Right renal pelvis (tissue), 4 donors: ENCODE measurements around the gene HCN2. TPM values are rescaled to one million over a fixed set of nuclear protein-coding genes. Genes with fewer than 3 reads are reported as not detected.
"Not testable (repeated sequence)": the region's sequence is repeated elsewhere in the genome, so short reads cannot be mapped to it uniquely, and the experiment has no call there.

Experiments used
- DNase-seq, 4 donors: peaks; one replicate each; pipeline ENCODE4 v3.0.0-alpha.2; 2013; ENCODE audit warnings: low read depth in 4 of 4, low spot score in 3 of 4, missing footprints in 1 of 4
- polyA plus RNA-seq, 4 donors: library from polyadenylated mRNA; unstranded; fragments of 120-200 nt; gene quantifications; one replicate each; pipeline ENCODE4 v1.2.1, GENCODE V29; 2013; ENCODE audit not compliant: insufficient read length in 4 of 4

Gene HCN2
- polyA plus RNA-seq, 4 donors, result 0.18 to 0.44 (median 0.23) TPM

DNA sequence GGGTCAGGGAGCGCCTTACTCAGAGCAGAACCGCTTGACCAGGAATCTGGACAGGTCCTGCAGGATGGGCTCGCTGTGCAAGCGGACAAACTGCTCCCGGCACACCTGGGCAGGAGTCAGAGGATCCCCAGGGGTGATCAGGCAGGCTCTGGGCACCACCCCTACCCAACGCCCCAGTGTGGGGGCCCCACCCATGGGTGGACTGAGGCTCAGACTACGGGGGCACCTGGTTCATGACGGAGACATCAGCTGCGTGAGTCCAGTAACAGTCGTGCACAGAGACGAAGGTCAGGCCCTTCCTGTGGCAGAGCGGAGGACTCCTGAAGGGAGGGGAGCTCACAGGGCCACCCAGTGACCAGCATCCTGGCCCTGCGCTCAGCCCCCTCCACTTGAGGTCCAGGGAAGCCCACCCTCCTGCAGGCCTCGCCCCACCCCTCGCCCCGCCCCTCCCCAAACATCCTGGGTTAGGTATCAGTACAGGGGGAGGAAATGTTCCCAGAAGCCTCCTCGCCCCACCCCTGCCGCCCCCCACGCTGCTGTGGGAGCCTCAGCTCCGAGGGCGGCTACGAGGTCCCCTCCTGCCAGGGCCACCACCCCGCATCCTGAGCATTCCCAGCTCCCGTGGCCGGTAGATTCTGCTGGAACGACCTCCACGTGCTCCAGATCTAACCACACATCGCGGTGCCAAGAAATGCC, 28.0 kb downstream of the HCN2 start:
- DNase-seq, result no peak

DNA sequence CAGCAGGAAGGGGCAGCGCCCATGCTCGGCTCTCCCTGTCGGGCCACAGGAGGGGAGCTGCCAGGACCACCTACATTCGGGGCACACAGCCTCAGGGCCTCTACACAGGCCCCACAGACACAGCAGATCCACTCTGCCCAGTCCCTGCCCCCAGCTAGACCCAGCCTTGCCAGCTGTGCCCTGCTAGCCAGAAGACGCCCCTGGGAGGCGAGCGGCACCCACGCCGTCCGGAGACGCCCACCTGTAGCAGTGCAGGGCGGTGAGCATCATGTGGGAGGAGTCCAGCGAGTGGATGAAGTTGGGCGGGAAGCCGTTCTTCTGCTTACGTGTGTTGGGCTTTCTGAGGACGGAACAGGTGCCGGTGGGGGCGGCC, 28.6 kb downstream of the HCN2 start:
- DNase-seq, result no peak

DNA sequence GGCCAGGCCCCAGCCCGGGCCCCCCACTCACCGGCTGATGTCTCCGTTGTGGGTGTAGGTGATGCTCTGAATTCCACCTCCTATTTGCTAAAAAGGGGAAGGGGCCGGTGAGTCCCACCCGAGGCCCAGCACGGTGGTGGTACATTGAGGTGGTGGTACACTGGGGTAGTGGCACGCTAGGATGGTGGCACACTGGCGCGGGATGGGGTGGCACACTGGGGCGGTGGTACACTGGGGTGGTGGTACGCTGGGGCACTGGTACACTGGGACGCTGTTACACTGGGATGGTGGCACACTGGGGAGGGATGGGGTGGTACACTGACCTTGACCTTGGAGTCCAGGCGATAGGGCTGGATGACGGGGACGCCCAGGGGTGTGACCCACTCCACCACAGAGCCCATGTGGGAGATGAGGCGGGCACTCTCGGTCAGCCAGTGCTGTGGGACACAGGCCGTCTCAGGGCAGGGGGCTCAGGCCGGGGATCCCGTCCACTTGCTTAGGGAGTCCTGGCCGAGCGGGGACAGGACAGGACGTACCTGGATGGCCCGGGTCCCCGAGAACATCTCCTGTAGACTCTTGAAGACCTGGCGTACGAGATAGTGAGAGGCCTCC, 29.1 kb downstream of the HCN2 start:
- DNase-seq, result no peak

DNA sequence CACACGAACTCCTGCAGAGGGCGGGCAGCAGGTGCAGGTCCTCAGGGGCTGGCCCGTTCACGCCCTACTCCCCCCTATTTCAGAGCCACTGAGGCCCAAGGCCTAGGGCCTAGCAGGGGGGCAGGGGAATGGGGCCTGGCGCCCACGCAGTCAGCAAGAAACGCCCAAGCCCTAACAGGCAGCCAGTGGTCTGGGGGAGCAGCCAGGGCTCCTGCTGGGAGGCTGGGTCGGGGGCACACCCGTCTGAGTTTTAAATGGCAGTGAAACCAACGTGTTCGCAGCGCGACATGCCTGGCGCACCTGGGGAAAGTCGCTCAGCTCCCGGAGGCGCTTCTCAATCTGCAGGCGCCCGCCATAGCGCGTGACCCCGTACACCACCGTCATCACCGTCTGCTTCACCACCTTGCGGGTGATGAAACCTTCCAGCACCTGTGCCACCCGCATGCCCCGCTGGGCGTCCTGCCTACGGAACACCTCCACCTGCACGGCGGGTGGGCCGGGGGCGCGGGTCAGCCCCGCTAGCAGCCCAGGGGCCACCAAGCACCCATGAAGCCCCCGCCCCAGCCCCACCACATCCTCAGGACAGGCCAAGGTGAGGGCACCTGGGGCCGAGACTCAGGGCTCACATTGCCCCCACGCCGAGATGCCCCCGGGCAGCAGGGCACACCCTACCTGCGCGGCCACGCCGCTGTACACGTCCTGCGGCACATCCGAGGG, 29.8 kb downstream of the HCN2 start:
- no peak for DNase-seq

DNA sequence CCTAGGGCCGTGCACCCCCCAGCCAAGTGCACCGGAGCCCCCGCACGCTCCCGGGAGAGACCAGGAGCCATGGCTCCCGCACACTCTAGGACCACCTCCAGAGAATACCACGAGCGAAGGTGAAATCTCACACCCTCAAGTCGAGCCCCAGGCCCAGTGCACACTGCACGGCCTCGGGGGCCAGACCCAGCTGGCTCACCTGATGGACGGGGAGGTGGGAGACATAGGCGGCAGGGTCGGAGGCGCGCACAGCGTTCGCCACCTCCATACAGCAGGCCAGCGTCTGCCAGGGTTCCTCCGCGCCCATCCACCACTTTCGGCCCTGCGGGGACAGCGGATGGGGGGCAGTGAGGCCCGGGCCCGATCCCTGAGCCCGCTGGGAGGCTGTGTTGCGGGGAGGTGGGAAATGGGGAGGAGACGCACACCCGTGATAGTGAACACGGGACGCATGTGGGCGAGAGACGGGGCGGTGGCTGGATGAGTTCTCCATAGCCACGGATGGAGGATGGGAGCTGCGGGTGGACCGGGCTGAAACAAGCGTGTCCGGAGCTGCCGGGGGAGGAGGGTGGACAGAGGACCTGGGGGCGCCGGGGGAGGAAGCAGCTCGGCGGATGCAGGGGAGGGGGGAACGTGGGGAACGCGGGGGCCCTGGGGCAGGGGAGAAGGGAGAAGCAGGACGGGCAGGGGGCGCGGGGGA, 30.6 kb downstream of the HCN2 start:
- no peak for DNase-seq

DNA sequence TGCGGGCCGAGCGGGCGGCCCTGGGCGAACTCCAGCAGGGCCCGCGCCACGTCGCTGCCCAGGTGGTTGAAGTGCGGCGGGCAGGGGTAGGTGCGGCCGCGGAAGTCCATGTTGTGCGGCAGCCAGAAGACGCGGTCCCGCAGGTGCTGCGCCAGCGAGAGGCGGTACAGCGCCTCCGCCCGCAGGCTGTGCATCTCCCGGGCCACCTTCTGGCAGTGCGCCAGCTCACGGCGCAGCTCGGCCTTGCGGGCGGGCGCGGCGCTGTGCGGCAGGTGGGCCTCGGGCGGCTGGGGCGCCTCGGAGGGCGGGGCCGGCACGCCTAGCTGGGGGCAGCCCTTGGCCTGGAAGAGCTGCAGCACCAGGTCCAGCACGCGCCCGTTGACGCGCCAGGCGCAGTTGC, 31.5 kb downstream of the HCN2 start:
- DNase-seq, result not testable (repeated sequence)

DNA sequence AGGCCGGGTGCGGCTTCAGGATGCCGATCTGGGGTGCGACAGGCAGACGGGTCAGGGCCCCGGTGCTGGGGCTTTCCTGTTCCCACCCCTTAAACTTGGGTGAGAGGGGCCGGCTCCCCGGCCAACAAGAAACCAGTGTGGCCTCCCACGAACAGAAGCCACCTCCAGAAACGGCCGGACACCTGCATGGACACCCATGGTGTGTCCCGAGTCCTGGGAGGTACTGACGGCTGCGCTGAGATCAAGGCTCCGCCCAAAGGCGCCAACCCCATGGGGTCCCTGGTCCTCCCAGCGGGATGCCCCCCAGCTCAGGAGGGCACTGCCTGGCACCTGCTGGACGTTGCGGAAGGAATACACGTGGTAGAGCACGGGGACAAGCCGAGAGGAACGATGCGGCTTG, 32.1 kb downstream of the HCN2 start:
- no peak for DNase-seq

DNA sequence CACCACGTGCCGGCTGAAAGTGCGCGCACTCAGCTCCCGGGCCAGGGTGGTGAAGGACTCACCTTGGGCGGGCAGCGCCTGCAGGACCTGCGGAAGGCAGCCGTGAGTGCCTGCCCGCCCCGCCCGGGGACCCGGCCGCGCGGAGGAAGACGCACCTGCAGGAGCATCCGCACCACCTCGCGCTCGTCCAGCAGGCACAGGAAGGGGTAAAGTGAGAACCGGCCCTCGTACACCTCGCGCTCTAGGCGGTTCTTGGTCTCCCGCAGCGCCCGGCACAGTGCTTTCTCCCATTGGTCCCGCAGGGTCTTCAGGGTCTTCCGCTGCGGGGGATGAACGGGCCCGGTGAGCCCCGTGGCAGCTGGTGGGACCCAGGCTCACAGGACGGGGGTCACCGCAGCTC, 33.0 kb downstream of the HCN2 start:
- no peak for DNase-seq

DNA sequence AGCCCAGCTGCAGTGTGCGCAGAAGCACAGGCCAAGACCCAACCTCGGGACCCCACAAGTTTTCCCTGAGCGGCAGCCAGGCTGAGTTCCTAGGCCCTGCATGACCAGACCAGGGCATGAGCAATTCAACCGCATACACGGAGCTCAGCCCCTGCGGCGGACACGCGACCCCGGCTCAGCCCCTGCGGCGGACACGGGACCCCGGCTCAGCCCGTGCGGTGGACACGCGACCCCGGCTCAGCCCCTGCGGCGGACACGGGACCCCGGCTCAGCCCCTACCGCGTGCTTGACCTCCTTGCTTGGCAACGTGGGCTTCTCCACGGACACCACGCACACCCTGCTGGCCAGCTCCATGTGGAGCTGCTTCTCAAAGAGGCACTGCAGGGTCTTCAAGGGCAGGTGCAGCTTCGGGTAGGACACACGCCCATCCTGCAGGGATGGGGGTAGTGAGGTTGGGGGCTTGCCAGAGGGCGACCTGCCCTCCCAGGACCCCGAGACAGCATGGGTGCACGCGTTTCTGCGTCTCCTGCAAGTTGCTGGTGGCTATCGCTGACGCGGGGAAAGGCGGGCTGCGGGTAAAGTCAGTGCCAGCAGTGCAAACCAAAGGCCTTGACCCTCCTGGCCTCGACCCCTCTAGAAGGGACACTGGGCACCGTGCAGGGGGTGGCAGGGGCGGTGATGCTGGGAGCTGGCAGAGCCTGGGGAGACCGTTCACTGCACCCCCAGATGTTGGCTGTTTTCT, 33.7 kb downstream of the HCN2 start:
- no peak for DNase-seq

DNA sequence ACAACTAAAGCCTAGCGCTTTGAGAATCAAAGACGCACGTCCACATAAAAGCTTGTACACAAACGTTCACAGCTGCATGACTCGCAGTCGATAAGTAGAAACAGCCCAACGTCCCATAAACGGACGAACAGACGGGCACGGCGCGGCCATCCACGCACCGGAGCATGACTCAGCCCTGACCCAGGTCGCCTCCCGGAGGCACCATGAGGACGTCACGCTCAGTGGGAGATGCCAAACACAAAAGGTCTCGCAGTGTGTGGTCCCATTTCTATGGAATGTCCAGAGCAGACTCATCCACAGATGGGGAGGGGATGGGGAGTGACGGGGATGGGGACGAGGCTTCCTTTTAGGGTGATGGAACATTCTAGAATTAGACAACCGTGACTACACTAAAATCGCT, 34.3 kb downstream of the HCN2 start:
- DNase-seq, result no peak

DNA sequence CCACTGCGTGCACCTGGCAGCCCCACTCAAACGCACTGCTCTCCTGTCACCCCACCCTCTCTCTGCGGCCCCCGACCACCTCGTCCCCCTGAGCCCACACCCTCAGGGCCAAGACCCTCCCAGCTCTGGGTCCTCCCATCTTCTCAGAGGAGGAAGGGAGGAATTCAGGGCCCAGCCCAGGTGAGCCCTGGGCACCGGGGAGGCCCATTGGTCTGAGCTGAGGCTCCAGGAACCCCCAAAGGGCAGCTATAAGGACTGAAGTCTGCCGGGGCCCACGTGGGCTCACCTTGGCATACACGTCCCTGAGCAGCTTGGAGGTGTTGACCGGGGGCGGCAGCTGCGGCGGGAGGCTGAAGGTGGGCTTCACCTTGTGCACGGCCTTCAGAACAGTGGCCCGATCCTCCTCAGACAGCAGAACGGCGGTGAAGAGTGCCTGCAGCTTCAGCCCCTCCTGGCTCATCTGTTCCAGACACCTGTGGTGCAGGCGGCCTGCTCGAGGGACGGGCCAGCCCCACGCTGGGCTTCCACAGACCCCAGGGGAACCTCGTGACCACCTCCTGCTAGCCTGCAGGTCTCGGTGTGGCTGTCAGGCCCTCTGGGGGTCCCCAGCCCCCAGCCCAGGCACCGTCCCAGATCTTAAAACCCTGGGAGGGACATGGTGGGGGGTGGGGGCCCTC, 34.9 kb downstream of the HCN2 start:
- no peak for DNase-seq

DNA sequence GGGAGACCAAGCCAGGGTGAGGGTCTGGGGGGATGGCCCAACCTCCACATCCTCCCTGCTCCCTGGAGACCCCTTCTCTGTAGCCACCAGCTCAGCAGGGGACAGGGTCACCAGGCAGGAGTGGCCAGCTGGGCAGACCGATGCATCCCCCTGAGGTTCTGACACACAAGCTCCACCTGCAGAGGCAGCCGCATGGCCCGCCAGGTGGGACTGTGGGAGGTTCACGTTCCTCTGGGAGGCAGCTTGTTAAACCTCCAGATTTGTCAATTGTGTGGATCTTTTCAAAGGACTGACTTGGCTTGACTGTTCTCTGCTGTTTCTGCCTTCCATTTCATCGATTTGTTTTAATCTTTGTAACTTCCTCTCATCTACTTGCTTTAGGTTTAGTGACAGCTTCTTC, 35.6 kb downstream of the HCN2 start:
- no peak for DNase-seq

DNA sequence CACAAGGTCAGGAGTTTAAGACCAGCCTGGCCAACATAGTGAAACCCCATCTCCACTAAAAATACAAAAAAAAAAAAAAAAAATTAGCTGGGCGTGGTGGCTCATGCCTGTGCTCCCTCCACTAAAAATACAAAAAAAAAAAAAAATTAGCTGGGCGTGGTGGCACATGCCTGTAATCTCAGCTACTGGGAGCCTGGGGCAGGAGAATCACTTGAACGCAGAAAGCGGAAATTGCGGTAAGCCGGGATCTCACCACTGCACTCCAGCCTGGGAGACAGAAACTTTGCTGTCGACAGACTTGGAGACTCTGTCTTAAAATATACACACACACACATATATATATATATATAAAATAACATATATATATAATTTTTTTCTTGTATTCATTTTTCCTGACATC, 36.9 kb downstream of the HCN2 start:
- not testable (repeated sequence) for DNase-seq

DNA sequence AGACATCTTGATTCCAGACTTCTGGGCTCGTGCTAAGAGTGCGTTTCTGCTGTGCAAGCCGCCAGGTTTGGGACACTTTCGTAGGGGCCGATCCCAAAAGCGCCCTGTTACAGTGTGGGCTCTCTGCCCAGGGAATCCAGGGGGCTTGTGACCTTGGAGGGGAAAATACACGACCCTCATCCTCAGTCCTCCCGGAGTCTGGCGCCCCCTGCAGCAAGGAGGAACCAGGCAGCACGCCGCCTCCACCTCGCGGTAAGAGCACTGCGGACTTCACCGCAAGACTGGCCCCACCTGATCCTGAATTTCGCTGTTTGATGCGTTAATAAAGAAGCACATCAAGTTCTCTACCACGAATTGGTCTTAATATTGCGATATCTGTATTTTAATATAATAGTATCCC, 38.5 kb downstream of the HCN2 start:
- DNase-seq, result no peak

DNA sequence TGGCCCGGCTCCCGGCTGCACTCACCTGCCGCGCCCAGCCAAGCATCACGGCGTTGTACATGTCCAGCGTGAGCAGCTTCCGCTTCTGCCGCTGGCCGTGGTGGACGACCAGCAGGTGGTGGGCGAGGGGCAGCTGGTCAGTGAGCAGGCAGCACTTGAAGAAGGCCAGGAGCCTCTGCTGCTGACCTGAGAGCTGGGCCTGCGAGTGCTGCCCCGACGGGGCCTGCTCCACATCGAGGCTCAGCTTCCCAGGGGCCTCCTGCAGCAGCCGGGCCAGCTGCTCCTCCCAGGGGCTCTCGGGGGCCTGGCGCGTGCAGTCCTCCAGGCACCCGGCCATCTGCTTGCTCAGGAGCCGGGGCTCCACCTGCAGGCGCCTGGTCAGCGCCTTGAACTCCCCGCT, 39.8 kb downstream of the HCN2 start:
- DNase-seq, result not testable (repeated sequence)

DNA sequence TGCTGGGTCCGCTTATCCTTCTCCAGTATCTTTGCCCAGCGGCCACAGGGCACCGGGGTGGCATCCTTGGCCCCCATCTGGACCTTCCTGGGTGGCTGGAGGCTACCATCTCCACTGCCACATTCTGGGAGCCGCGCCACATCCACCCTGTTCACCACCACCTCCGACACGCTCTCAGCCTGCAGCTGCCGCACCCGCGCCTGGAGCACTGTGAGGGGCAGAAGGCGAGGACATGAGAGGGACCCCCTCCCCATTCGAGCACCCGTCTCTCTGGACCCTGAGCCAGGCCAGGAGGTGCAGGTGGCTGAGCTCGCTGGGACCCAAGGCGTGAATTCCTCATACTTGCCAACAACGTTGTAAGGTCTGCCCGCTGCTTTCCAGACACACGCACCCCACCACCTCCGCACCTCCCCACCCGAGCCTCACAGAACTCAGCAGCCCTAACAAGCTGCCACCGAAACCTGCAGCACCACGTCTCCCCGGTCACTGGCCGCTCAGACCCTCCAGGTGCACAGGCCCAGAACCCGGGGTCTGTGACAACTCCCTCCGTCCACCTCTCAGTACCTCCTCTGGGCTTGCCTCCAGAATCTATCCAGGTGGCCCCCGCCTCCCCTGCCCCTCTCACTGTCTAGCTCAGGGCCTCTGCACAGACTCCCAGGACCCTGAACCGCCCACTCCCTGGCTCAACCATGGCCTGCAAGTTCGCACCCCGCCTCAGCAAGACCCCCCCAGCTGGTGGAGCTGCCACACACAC, 40.5 kb downstream of the HCN2 start:
- no peak for DNase-seq

DNA sequence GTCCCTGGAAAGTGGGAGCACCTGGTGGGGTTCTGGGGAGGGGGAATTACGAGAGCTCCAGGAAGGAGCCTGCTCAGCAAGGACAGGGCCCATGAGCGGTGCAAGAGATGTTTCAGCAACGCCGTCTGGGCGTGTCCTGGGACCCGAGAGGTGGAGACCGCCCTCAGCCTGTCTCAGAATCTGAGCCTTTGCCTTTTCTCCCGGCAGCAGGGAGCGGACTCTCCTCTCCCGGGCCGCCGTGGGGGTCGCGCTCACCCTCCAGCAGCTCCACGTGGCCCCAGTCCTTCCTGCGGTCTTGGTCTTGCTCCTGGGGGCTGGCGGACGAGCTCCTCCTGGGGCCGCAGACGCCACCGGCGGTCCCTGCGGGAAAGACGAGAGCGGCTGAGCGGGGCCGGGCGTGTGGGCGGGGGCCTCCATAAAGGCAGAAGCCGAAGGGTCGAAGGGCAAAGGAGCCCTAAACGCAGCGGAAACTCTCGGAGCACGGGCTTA, 42.9 kb downstream of the HCN2 start:
- no peak for DNase-seq

DNA sequence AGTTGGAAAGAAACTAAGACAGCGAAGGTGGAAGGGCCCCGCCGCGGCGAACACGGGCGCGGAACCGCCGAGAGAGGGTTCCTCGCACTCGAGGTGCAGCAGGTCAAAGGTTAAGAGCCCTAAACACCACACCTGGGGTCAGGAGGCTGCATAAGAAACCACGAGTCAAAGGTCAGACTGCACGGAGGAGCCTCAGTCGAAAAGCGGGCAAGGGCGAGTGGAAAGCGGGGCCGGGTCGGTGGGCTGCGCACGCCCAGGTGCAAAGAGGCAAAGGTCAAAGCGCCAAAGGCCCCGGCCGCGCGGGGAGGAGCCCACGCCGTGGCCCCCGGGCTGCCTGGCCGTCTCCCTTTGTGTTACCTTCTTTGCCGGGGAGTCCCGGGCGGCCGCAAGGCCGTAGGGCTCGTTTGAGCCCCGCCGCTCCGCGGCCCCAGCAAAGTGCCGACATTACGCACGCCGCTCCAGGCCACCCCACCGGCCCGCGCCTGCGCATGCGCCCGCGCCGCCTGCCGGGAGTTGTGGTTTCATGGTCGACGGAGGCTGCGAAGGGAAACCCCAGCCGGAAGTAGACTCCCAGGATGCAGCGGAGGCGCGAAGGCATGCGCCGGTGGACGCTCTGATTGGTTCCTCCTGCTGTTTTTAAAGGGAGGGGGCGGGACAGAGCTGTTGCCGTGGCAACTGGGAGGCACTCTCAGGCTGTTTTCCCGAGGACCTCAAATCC, 43.5 kb downstream of the HCN2 start, which contains the start of gene POLRMT:
Gene POLRMT, minus strand, starts transcription at position 470 of the 718 bp plus-strand sequence. Its CDS starts 25 bp downstream, at position 445.
- peak; percentile 93 to 97 (median 96) for DNase-seq
